Measurements from ENCODE around the gene GNG13. TPM values are rescaled to one million over a fixed set of nuclear protein-coding genes. Genes with fewer than 3 reads are reported as not detected.

Gene GNG13
- total and polyA plus RNA-seq, 9 donors: not detected

- no peak for DNase-seq
- peaks cover 0 to 10% of the 10 kb centered on the region in 2 donors for H3K9me3 ChIP-seq
- H3K36me3 ChIP-seq: no peaks in the 10 kb centered on the region
- no peaks in the 10 kb centered on the region for H3K4me1 ChIP-seq (ENCODE audit: insufficient read depth)
- H3K27me3 ChIP-seq: no peaks in the 10 kb centered on the region
- 67 to 82% (median 81%) methylated on average over 16 to 31 of the region's 31 CpGs for WGBS, 3 donors
- intact Hi-C loops (cut with DNase I): no loop called here
- TF ChIP-seq, protein P1, sequence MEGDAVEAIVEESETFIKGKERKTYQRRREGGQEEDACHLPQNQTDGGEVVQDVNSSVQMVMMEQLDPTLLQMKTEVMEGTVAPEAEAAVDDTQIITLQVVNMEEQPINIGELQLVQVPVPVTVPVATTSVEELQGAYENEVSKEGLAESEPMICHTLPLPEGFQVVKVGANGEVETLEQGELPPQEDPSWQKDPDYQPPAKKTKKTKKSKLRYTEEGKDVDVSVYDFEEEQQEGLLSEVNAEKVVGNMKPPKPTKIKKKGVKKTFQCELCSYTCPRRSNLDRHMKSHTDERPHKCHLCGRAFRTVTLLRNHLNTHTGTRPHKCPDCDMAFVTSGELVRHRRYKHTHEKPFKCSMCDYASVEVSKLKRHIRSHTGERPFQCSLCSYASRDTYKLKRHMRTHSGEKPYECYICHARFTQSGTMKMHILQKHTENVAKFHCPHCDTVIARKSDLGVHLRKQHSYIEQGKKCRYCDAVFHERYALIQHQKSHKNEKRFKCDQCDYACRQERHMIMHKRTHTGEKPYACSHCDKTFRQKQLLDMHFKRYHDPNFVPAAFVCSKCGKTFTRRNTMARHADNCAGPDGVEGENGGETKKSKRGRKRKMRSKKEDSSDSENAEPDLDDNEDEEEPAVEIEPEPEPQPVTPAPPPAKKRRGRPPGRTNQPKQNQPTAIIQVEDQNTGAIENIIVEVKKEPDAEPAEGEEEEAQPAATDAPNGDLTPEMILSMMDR (IDR thresholded peaks at IDR 0.05): no peak
- no peak for TF ChIP-seq EP300 (IDR thresholded peaks at IDR 0.05)
- no peak for TF ChIP-seq POLR2A (IDR thresholded peaks at IDR 0.05)
- no peak overlapping the region for H3K27ac ChIP-seq
- H3K4me3 ChIP-seq: no peak overlapping the region
These were observed 5.6 kb downstream of the GNG13 start for GRCh38 chr16:794853-795466.

DNA sequence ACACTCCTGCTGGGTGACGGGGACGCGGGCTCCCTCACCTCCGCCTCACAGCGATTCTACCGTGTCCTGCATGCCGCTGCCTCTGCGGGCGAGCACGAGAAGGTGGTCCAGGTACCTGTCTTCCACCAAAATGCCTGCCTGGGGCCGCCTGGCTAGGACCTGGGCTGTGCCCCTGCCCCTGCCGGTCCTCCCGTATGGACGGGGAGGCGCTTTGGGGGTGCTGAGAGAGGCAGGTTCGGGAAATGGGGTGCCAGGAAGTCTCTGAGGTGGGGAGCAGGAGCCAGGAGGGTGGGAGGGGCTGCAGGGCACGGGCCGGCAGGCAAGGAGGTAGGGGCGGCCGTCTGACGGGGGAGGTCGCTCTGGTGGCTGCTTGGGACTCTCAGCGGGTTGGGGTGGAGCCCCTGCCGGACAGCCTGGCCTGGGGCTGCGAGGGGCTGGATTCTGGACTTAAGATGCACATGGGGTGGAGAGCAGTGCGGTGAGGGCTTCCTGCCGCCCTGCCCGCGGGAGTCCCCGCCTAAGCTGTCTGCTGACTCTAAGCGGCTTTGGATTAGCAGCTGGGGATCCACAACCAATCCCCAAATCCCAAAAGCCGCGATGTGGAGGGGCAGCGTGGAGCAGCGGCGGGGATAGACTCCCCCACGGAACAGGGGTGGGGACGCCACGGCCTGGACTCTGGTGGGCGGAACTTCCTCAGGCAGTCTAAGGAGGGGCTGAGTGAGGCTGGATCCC is 6.3 kb downstream of the GNG13 start:
- H3K27me3 ChIP-seq: no peaks in the 10 kb centered on the region
- no peaks in the 10 kb centered on the region for H3K36me3 ChIP-seq
- intact Hi-C loops (cut with DNase I): no loop called here
- H3K9me3 ChIP-seq: peaks cover 0 to 10% of the 10 kb centered on the region in 2 donors
- 87 to 88% (median 88%) methylated on average over 39 to 40 of the region's 40 CpGs for WGBS, 3 donors
- H3K4me1 ChIP-seq (ENCODE audit: insufficient read depth): peaks cover 1% of the 10 kb centered on the region
- no peak for DNase-seq
- H3K4me3 ChIP-seq: no peak overlapping the region
- no peak overlapping the region for H3K27ac ChIP-seq
- TF ChIP-seq POLR2A (IDR thresholded peaks at IDR 0.05) (no peak), EP300 (IDR thresholded peaks at IDR 0.05) (no peak)
- TF ChIP-seq, protein P1 (IDR thresholded peaks at IDR 0.05): no peak

DNA sequence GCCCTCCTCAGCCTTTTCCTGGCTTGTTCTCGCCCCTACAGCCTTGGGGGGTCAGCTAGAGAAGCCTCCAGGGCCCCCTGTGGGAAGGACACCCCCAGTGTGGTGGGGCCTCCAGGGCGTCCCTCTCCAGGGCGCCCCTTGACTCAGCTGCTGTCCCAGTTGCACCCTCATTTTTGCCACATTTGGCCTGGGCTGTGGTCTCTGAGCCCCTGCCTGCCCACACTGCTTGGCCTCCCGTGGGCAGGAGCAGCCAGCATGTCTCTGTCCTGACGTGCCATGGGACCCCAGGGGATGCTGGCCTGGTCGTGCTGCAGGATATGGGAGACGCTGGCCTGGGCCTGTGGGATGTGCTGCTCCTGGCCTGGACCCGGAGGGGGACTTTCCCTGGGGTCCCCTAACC is 7.1 kb downstream of the GNG13 start:
- no peaks in the 10 kb centered on the region for H3K27me3 ChIP-seq
- DNase-seq: no peak
- no peaks in the 10 kb centered on the region for H3K36me3 ChIP-seq
- peaks cover 5% of the 10 kb centered on the region for H3K4me1 ChIP-seq (ENCODE audit: insufficient read depth)
- intact Hi-C loops (cut with DNase I): no loop called here
- 86 to 89% (median 87%) methylated on average over 7 to 8 of the region's 8 CpGs for WGBS, 3 donors
- TF ChIP-seq POLR2A (IDR thresholded peaks at IDR 0.05) (no peak), EP300 (IDR thresholded peaks at IDR 0.05) (no peak)
- TF ChIP-seq, protein P1 (IDR thresholded peaks at IDR 0.05): no peak
- H3K9me3 ChIP-seq: peaks cover 0 to 8% of the 10 kb centered on the region in 2 donors
- no peak overlapping the region for H3K4me3 ChIP-seq
- H3K27ac ChIP-seq: no peak overlapping the region

- intact Hi-C loops (cut with DNase I): no loop called here
- no peak overlapping the region for H3K4me3 ChIP-seq
- no peaks in the 10 kb centered on the region for H3K9me3 ChIP-seq
- no peaks in the 10 kb centered on the region for H3K27me3 ChIP-seq
- no peak overlapping the region for H3K27ac ChIP-seq
- WGBS, 3 donors: 87 to 91% (median 91%) methylated on average over 36 to 46 of the region's 46 CpGs
- H3K4me1 ChIP-seq (ENCODE audit: insufficient read depth): peaks cover 8% of the 10 kb centered on the region
- DNase-seq: no peak
- no peaks in the 10 kb centered on the region for H3K36me3 ChIP-seq
- TF ChIP-seq POLR2A (IDR thresholded peaks at IDR 0.05): no peak
- TF ChIP-seq EP300 (IDR thresholded peaks at IDR 0.05): no peak
- TF ChIP-seq, protein P1 (IDR thresholded peaks at IDR 0.05): no peak
These were observed 8.1 kb downstream of the GNG13 start for GRCh38 chr16:792221-792995.

All from ovary (tissue), 9 donors.